K562 treated with DMSO at 1 percent for 48 hours (cell line): ENCODE data around the gene HPRT1. TPM values are rescaled to one million over a fixed set of nuclear protein-coding genes. Genes with fewer than 3 reads are reported as not detected.

Experiments used
- total RNA-seq: library from RNA; unstranded; fragments of 300-600 nt; gene quantifications from 2 replicates; pipeline ENCODE4 v1.2.3, GENCODE V29; 2022; ENCODE audit warnings: low replicate concordance; ENCODE audit errors: extremely low read depth

HPRT1 gene
- total RNA-seq = not detected in 2 replicates

DNA sequence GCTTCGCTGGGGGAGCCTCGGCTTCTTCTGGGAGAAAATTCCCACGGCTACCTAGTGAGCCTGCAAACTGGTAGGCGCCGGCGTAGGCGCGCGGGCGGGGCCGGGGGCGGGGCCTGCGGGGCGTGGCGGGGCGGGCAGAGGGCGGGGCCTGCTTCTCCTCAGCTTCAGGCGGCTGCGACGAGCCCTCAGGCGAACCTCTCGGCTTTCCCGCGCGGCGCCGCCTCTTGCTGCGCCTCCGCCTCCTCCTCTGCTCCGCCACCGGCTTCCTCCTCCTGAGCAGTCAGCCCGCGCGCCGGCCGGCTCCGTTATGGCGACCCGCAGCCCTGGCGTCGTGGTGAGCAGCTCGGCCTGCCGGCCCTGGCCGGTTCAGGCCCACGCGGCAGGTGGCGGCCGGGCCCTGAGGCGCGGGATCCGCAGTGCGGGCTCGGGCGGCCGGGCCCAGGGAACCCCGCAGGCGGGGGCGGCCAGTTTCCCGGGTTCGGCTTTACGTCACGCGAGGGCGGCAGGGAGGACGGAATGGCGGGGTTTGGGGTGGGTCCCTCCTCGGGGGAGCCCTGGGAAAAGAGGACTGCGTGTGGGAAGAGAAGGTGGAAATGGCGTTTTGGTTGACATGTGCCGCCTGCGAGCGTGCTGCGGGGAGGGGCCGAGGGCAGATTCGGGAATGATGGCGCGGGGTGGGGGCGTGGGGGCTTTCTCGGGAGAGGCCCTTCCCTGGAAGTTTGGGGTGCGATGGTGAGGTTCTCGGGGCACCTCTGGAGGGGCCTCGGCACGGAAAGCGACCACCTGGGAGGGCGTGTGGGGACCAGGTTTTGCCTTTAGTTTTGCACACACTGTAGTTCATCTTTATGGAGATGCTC, at the start of gene HPRT1:
HPRT1 (plus strand) TSS at position 161 of the 857 bp plus-strand sequence; CDS start at position 308, 147 bp downstream.

Other genes with a start within 250 kb of the HPRT1 start
- gene CCDC160, start 223.0 kb upstream of the HPRT1 start, total RNA-seq = not detected in 2 replicates
- not detected in 2 replicates for gene PHF6, start 86.9 kb upstream of the HPRT1 start, total RNA-seq
- gene PLAC1, start 198.3 kb downstream of the HPRT1 start, total RNA-seq = not detected in 2 replicates